HG02973 (cell line): ENCODE measurements around the gene CASP2.

Source experiments
- ATAC-seq: cut with Tn5 transposase; IDR thresholded peaks from one replicate; pipeline ENCODE4 v1.9.1; 2021; ENCODE audit warnings: moderate library complexity; ENCODE audit not compliant: unreplicated experiment

Gene CASP2

GRCh38 chr7:143287935-143288826 is at the start of gene CASP2:
CASP2 (plus strand) TSS chr7:143288351; CDS start chr7:143288456, 105 bp downstream.
- ATAC-seq: peak; percentile 89

GRCh38 chr7:143239813-143240212 is 48.3 kb upstream of the CASP2 start:
- no peak for ATAC-seq

- ATAC-seq: peak; percentile 97
Observed at GRCh38 chr7:143240291-143241168, 47.6 kb upstream of the CASP2 start.

GRCh38 chr7:143242306-143242705 is 45.8 kb upstream of the CASP2 start:
- no peak for ATAC-seq

- no peak for ATAC-seq
Observed at GRCh38 chr7:143243111-143243510, 45.0 kb upstream of the CASP2 start.

- no peak for ATAC-seq
Observed at GRCh38 chr7:143243614-143244013, 44.5 kb upstream of the CASP2 start.

- no peak for ATAC-seq
Observed at GRCh38 chr7:143244321-143244720, 43.8 kb upstream of the CASP2 start.

GRCh38 chr7:143245123-143245522 is 43.0 kb upstream of the CASP2 start:
- ATAC-seq: no peak

- no peak for ATAC-seq
Observed at GRCh38 chr7:143247372-143247771, 40.8 kb upstream of the CASP2 start.

- ATAC-seq: no peak
Observed at GRCh38 chr7:143248761-143249354, 39.3 kb upstream of the CASP2 start.

GRCh38 chr7:143250199-143250598 is 38.0 kb upstream of the CASP2 start:
- no peak for ATAC-seq

GRCh38 chr7:143250822-143251221 is 37.3 kb upstream of the CASP2 start:
- ATAC-seq: no peak

- no peak for ATAC-seq
Observed at GRCh38 chr7:143252006-143252405, 36.1 kb upstream of the CASP2 start.

- no peak for ATAC-seq
Observed at GRCh38 chr7:143255564-143255963, 32.6 kb upstream of the CASP2 start.

- no peak for ATAC-seq
Observed at GRCh38 chr7:143256325-143256724, 31.8 kb upstream of the CASP2 start.

GRCh38 chr7:143256932-143257331 is 31.2 kb upstream of the CASP2 start:
- peak; percentile 65 for ATAC-seq

- ATAC-seq: no peak
Observed at GRCh38 chr7:143257501-143257900, 30.6 kb upstream of the CASP2 start.

GRCh38 chr7:143258831-143259230 is 29.3 kb upstream of the CASP2 start:
- peak; percentile 26 for ATAC-seq

GRCh38 chr7:143259765-143260164 is 28.4 kb upstream of the CASP2 start:
- no peak for ATAC-seq

GRCh38 chr7:143261901-143262300 is 26.2 kb upstream of the CASP2 start:
- ATAC-seq: no peak
